ENCODE data around the gene SBF2.
"Not testable (repeated sequence)": the region's sequence is repeated elsewhere in the genome, so short reads cannot be mapped to it uniquely, and the experiment has no call there.

The SBF2 gene

DNA sequence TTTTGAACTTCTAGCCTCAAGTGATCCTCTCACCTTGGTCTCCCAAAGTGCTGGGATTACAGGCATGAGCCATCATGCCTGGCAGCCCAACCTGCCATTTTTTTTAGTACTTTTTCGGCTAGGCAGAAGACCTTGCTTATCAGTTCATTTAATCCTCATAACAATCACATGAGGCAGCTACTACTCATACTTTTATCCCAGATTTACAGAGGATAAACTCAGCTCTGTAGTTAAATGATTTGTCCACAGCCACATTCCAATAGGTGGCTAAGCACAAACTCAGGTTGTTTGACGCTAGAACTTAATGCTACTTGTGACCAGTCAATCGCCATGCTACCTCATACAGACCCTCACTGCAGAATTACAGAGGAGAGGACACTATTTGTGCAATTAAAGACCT, 28.1 kb downstream of the SBF2 start:
- Histone ChIP-seq H4K20me1 (ENCODE audit: control insufficient read depth, insufficient read depth, low read depth, low read length) (no peaks in the 10 kb centered on the region; the same call in 1 of the 2 replicates), H3K4me1 (ENCODE audit: control insufficient read depth, low read length) (no peaks in the 10 kb centered on the region), H3K4me2 (ENCODE audit: low read length) (no peak overlapping the region), H3K9me3 (ENCODE audit: control insufficient read depth, insufficient read depth, low read length) (no peaks in the 10 kb centered on the region), H3K36me3 (ENCODE audit: control insufficient read depth, low read length) (no peaks in the 10 kb centered on the region), H3K79me2 (ENCODE audit: control insufficient read depth, low read length) (no peaks in the 10 kb centered on the region), H3K4me3 (ENCODE audit: low read length) (no peak overlapping the region), H3K27ac (ENCODE audit: low read depth, low read length) (no peak overlapping the region), H3F3A (ENCODE audit: control insufficient read depth, insufficient read depth) (no peaks in the 10 kb centered on the region), H3K27me3 (ENCODE audit: control insufficient read depth, low read length) (no peaks in the 10 kb centered on the region), H3K9me2 (replicated peaks; ENCODE audit: control insufficient read depth, low read length) (no peaks in the 10 kb centered on the region)
- TF ChIP-seq EZH2phosphoT487 (IDR thresholded peaks at IDR 0.05; ENCODE audit: borderline replicate concordance, low read length): no peak
- TF ChIP-seq CTCF (IDR thresholded peaks at IDR 0.05; ENCODE audit: low read depth, low read length, poor library complexity, severe bottlenecking): no peak

- H3K9me2 ChIP-seq (replicated peaks; ENCODE audit: control insufficient read depth, low read length); H3F3A ChIP-seq (ENCODE audit: control insufficient read depth, insufficient read depth); H4K20me1 ChIP-seq (ENCODE audit: control insufficient read depth, insufficient read depth, low read depth, low read length); H3K4me1 ChIP-seq (ENCODE audit: control insufficient read depth, low read length); H3K36me3 ChIP-seq (ENCODE audit: control insufficient read depth, low read length); H3K4me2 ChIP-seq (ENCODE audit: low read length); H3K27me3 ChIP-seq (ENCODE audit: control insufficient read depth, low read length); H3K4me3 ChIP-seq (ENCODE audit: low read length); H3K9me3 ChIP-seq (ENCODE audit: control insufficient read depth, insufficient read depth, low read length); H3K79me2 ChIP-seq (ENCODE audit: control insufficient read depth, low read length); H3K27ac ChIP-seq (ENCODE audit: low read depth, low read length): not testable (repeated sequence)
Observed at GRCh38 chr11:10264716-10265115, 29.3 kb downstream of the SBF2 start.

GRCh38 chr11:10263929-10264328, 30.1 kb downstream of the SBF2 start:
- H3K36me3 ChIP-seq (ENCODE audit: control insufficient read depth, low read length): no peaks in the 10 kb centered on the region
- no peaks in the 10 kb centered on the region for H3K9me2 ChIP-seq (replicated peaks; ENCODE audit: control insufficient read depth, low read length)
- no peak overlapping the region for H3K4me2 ChIP-seq (ENCODE audit: low read length)
- no peak overlapping the region for H3K27ac ChIP-seq (ENCODE audit: low read depth, low read length)
- H3K4me1 ChIP-seq (ENCODE audit: control insufficient read depth, low read length): peaks cover 5% of the 10 kb centered on the region
- H3K9me3 ChIP-seq (ENCODE audit: control insufficient read depth, insufficient read depth, low read length): no peaks in the 10 kb centered on the region
- H4K20me1 ChIP-seq (ENCODE audit: control insufficient read depth, insufficient read depth, low read depth, low read length): no peaks in the 10 kb centered on the region
- H3K27me3 ChIP-seq (ENCODE audit: control insufficient read depth, low read length): no peaks in the 10 kb centered on the region
- no peaks in the 10 kb centered on the region for H3K79me2 ChIP-seq (ENCODE audit: control insufficient read depth, low read length)
- H3F3A ChIP-seq (ENCODE audit: control insufficient read depth, insufficient read depth): no peaks in the 10 kb centered on the region
- H3K4me3 ChIP-seq (ENCODE audit: low read length): no peak overlapping the region
- no peak for TF ChIP-seq CTCF (IDR thresholded peaks at IDR 0.05; ENCODE audit: low read depth, low read length, poor library complexity, severe bottlenecking)
- TF ChIP-seq EZH2phosphoT487 (IDR thresholded peaks at IDR 0.05; ENCODE audit: borderline replicate concordance, low read length): no peak

GRCh38 chr11:10261821-10262220, 32.2 kb downstream of the SBF2 start:
- Histone ChIP-seq H3K4me3 (ENCODE audit: low read length) (no peak overlapping the region), H4K20me1 (ENCODE audit: control insufficient read depth, insufficient read depth, low read depth, low read length) (no peaks in the 10 kb centered on the region), H3K9me3 (ENCODE audit: control insufficient read depth, insufficient read depth, low read length) (no peaks in the 10 kb centered on the region), H3F3A (ENCODE audit: control insufficient read depth, insufficient read depth) (no peaks in the 10 kb centered on the region), H3K36me3 (ENCODE audit: control insufficient read depth, low read length) (no peaks in the 10 kb centered on the region), H3K4me2 (ENCODE audit: low read length) (no peak overlapping the region), H3K9me2 (replicated peaks; ENCODE audit: control insufficient read depth, low read length) (no peaks in the 10 kb centered on the region), H3K27ac (ENCODE audit: low read depth, low read length) (no peak overlapping the region), H3K27me3 (ENCODE audit: control insufficient read depth, low read length) (no peaks in the 10 kb centered on the region), H3K79me2 (ENCODE audit: control insufficient read depth, low read length) (no peaks in the 10 kb centered on the region), H3K4me1 (ENCODE audit: control insufficient read depth, low read length) (peaks cover 6% of the 10 kb centered on the region)
- TF ChIP-seq CTCF (IDR thresholded peaks at IDR 0.05; ENCODE audit: low read depth, low read length, poor library complexity, severe bottlenecking) (no peak), EZH2phosphoT487 (IDR thresholded peaks at IDR 0.05; ENCODE audit: borderline replicate concordance, low read length) (no peak)
